Mesendoderm (in vitro differentiated cells): ENCODE results near the gene LILRA5.
"Not testable (repeated sequence)": the region's sequence is repeated elsewhere in the genome, so short reads cannot be mapped to it uniquely, and the experiment has no call there.

Experiments
- DNase-seq: peaks from one replicate; pipeline ENCODE4 v3.0.0; 2013
- H2AK5ac ChIP-seq: 2 replicates; pipeline ENCODE4 v1.6.1; 2013; ENCODE audit warnings: low read length, inconsistent platforms
- H2BK120ac ChIP-seq: 2 replicates; pipeline ENCODE4 v1.6.1; 2013; ENCODE audit warnings: low read depth, mild to moderate bottlenecking, low read length, moderate library complexity, mixed read lengths
- H2BK15ac ChIP-seq: replicated peaks from 2 replicates; pipeline ENCODE4 v1.6.1; 2013; ENCODE audit warnings: low read depth, mild to moderate bottlenecking, moderate library complexity
- H2BK5ac ChIP-seq: 2 replicates; pipeline ENCODE4 v1.6.1; 2013; ENCODE audit warnings: low read length, inconsistent platforms
- H3K18ac ChIP-seq: 2 replicates; pipeline ENCODE4 v1.6.1; 2013; ENCODE audit warnings: mild to moderate bottlenecking, low read length, mixed read lengths
- H3K23ac ChIP-seq: one replicate; pipeline ENCODE4 v1.6.1; 2013; ENCODE audit warnings: low read length
- H3K27ac ChIP-seq: 2 replicates; pipeline ENCODE4 v1.5.1; 2013; ENCODE audit warnings: low read depth, mild to moderate bottlenecking, inconsistent platforms, low read length, moderate library complexity
- H3K27me3 ChIP-seq: 2 replicates; pipeline ENCODE4 v1.6.1; 2013; ENCODE audit warnings: low read length, control low read depth, mild to moderate bottlenecking, inconsistent platforms; ENCODE audit not compliant: insufficient read depth, poor library complexity
- H3K36me3 ChIP-seq: 2 replicates; pipeline ENCODE4 v1.6.1; 2013; ENCODE audit warnings: low read length, inconsistent platforms; ENCODE audit not compliant: control insufficient read depth, insufficient read depth
- H3K4ac ChIP-seq: one replicate; pipeline ENCODE4 v1.6.1; 2013; ENCODE audit warnings: low read depth, mild to moderate bottlenecking, low read length, moderate library complexity
- H3K4me1 ChIP-seq: 2 replicates; pipeline ENCODE4 v1.6.1; 2013; ENCODE audit warnings: low read depth, low read length, inconsistent platforms; ENCODE audit not compliant: control insufficient read depth
- H3K4me2 ChIP-seq: 2 replicates; pipeline ENCODE4 v1.6.1; 2013; ENCODE audit warnings: low read length
- H3K4me3 ChIP-seq: 2 replicates; pipeline ENCODE4 v1.5.1; 2013; ENCODE audit warnings: mild to moderate bottlenecking, low read length
- H3K56ac ChIP-seq: one replicate; pipeline ENCODE4 v1.6.1; 2013; ENCODE audit warnings: low read length
- H3K79me1 ChIP-seq: 2 replicates; pipeline ENCODE4 v1.6.1; 2013; ENCODE audit warnings: low read length, inconsistent platforms
- H3K79me2 ChIP-seq: 2 replicates; pipeline ENCODE4 v1.6.1; 2013; ENCODE audit warnings: mild to moderate bottlenecking, low read length; ENCODE audit not compliant: control insufficient read depth, insufficient read depth
- H3K9ac ChIP-seq: 2 replicates; pipeline ENCODE4 v1.6.1; 2013; ENCODE audit warnings: low read length, inconsistent platforms
- H4K5ac ChIP-seq: one replicate; pipeline ENCODE4 v1.6.1; 2013; ENCODE audit warnings: low read length
- H4K8ac ChIP-seq: one replicate; pipeline ENCODE4 v1.6.1; 2013; ENCODE audit warnings: low read depth, mild to moderate bottlenecking, control low read depth, low read length, moderate library complexity
- WGBS: extraction: QIAGEN DNeasy Blood & Tissue Kit; methylation state at CpG from one replicate; pipeline ENCODE4 v1.1.7; 2013; ENCODE audit warnings: low lambda C conversion rate, missing lambda C conversion rate; ENCODE audit not compliant: insufficient coverage; ENCODE audit errors: extremely low coverage; 5-methylcytosine and 5-hydroxymethylcytosine counted together

Gene LILRA5

DNA sequence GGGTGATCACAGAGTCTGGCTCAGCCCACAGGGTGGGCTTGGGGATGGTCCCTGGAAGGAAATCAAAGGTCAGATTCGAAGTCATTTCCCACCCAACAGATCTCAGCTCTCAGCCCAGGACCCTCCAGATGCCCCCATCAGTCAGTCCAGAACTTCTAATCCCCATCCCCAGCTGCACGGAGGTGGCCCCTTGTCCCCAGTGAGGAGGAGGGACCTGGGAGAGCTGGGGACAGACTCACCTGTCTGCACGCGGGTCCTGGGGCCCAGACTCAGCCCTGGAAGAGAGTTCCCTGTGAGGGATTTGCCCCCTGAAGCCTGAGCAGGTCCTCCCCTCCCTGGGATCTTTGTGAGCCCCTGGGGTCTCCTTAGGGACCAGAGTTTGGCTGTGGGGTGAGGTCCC lies 32.9 kb downstream of the LILRA5 start:
- not testable (repeated sequence) for H2BK120ac ChIP-seq, H3K18ac ChIP-seq, H4K8ac ChIP-seq, H3K36me3 ChIP-seq, H3K4me1 ChIP-seq, H3K79me1 ChIP-seq, H3K56ac ChIP-seq, H2AK5ac ChIP-seq, H3K9ac ChIP-seq, H3K79me2 ChIP-seq, H4K5ac ChIP-seq, H3K27ac ChIP-seq, H3K4ac ChIP-seq, H2BK5ac ChIP-seq, H3K23ac ChIP-seq, H2BK15ac ChIP-seq, H3K4me2 ChIP-seq, DNase-seq, H3K4me3 ChIP-seq, H3K27me3 ChIP-seq
- WGBS = no CpG with 5 or more reads among the region's 4 CpGs

DNA sequence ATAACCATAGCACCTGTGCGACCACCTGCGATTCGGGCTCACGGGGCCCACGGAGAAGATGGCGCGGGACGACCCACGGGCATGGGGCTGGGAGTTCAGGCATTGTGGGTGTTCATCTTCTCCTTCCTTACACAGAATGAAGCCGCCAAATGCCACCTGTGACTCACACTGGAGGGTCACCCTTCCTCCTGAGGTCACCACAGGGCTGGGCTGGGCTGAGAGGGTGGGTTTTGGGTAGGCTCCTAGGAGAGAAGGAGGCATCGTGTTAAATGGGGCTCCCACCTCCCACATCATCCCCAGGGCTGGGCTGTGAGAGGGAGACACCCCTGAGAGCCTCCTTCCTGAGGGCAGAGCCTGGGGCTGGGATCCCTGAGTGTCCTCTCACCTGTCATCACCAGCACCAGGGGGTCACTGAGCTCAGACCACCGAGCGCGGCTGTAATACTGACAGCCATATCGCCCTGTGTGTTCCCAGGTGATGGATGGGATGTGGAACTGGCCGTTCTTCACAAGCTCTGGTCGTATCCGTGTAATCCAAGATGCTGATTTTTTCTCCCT lies 33.5 kb downstream of the LILRA5 start:
- no peak overlapping the region for H3K18ac ChIP-seq

DNA sequence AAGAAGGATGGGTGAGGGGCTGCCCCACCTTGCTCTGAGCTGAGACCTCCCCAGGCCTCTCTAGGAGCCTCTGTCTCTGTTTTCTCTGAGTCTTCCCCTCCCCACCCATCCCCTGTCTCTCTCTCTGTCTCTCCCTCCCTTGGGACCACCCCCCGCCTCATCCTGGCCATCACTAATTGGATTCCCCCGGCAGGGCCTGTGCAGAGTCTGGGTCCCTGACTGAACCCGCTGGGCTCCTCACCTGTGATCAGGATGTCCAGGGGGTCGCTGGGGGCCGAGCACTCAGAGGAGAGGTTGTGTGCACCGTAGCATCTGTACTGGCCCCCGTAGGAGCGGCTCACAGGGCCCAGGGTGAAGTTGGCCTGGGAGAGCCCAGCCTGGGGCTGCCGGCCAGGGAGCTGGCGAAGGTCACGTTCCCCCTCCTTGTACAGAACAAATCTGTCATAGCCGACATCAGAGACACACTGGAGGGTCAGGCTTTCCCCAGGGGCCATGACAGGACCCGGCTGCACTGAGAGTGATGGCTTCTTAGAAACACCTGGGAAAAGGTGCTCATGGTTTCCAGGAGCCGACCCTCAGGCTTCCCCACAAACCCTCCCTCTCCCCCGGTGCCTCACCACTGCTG lies 34.3 kb downstream of the LILRA5 start:
- not testable (repeated sequence) for H2BK5ac ChIP-seq, H3K36me3 ChIP-seq, H4K5ac ChIP-seq, H3K56ac ChIP-seq, H4K8ac ChIP-seq, H3K79me2 ChIP-seq, H3K18ac ChIP-seq, H3K9ac ChIP-seq, H2BK120ac ChIP-seq, H3K4me3 ChIP-seq, H3K4me2 ChIP-seq, DNase-seq, H2BK15ac ChIP-seq, H3K27ac ChIP-seq, H2AK5ac ChIP-seq, H3K27me3 ChIP-seq, H3K23ac ChIP-seq, H3K79me1 ChIP-seq, H3K4me1 ChIP-seq, H3K4ac ChIP-seq
- WGBS = no CpG with 5 or more reads among the region's 15 CpGs

More for the DNA sequence above, 33.5 kb downstream of the LILRA5 start:
- no peaks in the 10 kb centered on the region for H3K27me3 ChIP-seq
- H2BK5ac ChIP-seq = no peak overlapping the region
- no peaks in the 10 kb centered on the region for H3K79me1 ChIP-seq
- no peak overlapping the region for H2BK120ac ChIP-seq
- H3K9ac ChIP-seq = no peak overlapping the region
- H4K5ac ChIP-seq = no peak overlapping the region
- no peak overlapping the region for H3K56ac ChIP-seq
- no peak overlapping the region for H3K4me2 ChIP-seq
- no peak overlapping the region for H2BK15ac ChIP-seq
- no peak overlapping the region for H3K23ac ChIP-seq
- no peaks in the 10 kb centered on the region for H3K79me2 ChIP-seq
- H3K27ac ChIP-seq = no peak overlapping the region
- H2AK5ac ChIP-seq = no peak overlapping the region
- no peaks in the 10 kb centered on the region for H3K36me3 ChIP-seq
- WGBS = no CpG with 5 or more reads among the region's 18 CpGs
- no peak overlapping the region for H4K8ac ChIP-seq
- no peak overlapping the region for H3K4me3 ChIP-seq
- H3K4ac ChIP-seq = no peak overlapping the region
- H3K4me1 ChIP-seq = no peaks in the 10 kb centered on the region
- DNase-seq = no peak

DNA sequence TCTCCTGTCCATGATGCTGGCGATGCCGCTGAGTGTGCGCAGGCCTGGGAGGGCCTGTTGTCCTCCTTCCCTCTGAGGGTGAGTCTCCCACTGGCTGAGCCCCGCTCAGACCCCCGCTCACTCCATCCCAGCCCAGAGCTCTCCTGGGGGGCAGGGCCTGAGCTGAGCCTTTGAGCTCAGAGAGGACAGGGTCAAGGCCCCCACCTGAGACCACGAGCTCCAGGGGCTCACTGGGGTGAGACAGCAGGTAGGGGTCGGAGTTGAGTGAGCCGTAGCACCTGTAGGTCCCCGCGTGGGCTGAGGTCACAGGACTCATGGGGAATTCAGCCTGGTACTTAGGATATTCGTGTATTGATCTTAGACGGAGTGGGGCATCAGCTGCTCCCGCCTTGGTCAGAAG lies 34.9 kb downstream of the LILRA5 start:
- H3K23ac ChIP-seq, DNase-seq: not testable (repeated sequence)

DNA sequence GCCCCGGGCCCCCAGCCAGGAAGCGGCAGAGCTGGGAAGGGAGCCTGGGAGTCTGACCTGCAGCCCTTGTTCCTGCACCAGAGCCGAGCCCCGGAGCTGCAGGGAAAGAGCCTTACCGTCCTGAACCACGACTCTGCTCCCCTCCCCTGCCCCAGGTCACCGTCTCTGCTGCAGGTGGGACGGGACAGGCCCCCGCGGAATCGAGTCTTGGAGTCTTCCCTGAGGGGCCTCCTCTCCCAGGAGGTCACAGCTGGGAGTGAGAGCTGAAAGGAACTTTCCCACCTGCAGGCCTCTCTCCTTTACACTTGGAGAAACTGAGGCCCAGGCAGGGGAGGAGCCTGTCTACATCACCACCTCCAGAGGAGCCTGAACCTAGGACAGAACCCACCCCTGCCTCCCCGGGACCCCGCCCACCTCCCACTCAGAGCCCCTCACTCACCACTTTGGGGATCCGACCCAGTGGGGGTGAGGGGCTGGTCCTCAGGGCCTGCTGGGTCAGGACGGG lies 35.8 kb downstream of the LILRA5 start:
- not testable (repeated sequence) for H3K56ac ChIP-seq, H3K4ac ChIP-seq, H3K18ac ChIP-seq, H3K4me3 ChIP-seq, H3K79me1 ChIP-seq, DNase-seq, H4K8ac ChIP-seq, H2BK5ac ChIP-seq, H4K5ac ChIP-seq, H3K4me1 ChIP-seq, H2AK5ac ChIP-seq, H3K27me3 ChIP-seq, H3K4me2 ChIP-seq, H3K9ac ChIP-seq, H3K79me2 ChIP-seq, H2BK15ac ChIP-seq, H3K23ac ChIP-seq, H3K27ac ChIP-seq, H3K36me3 ChIP-seq, H2BK120ac ChIP-seq
- WGBS = no CpG with 5 or more reads among the region's 15 CpGs

More for the DNA sequence above, 34.9 kb downstream of the LILRA5 start:
- H2BK5ac ChIP-seq, H4K8ac ChIP-seq, H3K4me2 ChIP-seq, H3K4me3 ChIP-seq, H3K36me3 ChIP-seq, H3K79me2 ChIP-seq, H3K27ac ChIP-seq, H3K4ac ChIP-seq, H3K18ac ChIP-seq, H3K27me3 ChIP-seq, H3K56ac ChIP-seq, H3K4me1 ChIP-seq, H2AK5ac ChIP-seq, H3K79me1 ChIP-seq, H2BK15ac ChIP-seq, H4K5ac ChIP-seq, H3K9ac ChIP-seq, H2BK120ac ChIP-seq: not testable (repeated sequence)
- no CpG with 5 or more reads among the region's 13 CpGs for WGBS

DNA sequence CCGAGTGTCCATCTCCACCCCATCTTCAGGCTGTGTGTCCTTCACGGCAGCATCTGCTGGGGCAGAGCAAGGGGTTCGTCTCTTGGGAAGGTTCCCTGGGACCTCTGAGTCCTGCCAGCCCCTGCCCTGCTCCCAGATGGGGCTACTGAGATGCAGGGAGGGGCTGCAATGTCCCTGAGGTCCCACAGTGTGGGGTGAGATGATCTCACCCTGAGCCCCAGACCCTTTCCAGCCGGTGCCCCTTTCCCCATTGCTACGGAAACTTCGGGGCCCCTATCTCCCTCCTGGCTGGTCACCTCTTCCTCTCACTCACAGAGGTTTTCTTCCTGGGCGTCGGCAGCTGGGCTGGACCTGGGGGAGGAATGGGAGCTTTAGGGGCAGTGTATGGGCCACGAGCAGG lies 37.0 kb downstream of the LILRA5 start:
- Histone ChIP-seq H2BK5ac (no peak overlapping the region), H2AK5ac (no peak overlapping the region), H3K36me3 (no peaks in the 10 kb centered on the region), H3K23ac (no peak overlapping the region), H4K5ac (no peak overlapping the region), H2BK120ac (no peak overlapping the region), H3K27me3 (no peaks in the 10 kb centered on the region), H3K4me2 (no peak overlapping the region), H3K27ac (no peak overlapping the region), H3K79me1 (no peaks in the 10 kb centered on the region), H4K8ac (no peak overlapping the region), H3K4me3 (no peak overlapping the region), H3K79me2 (no peaks in the 10 kb centered on the region), H3K56ac (no peak overlapping the region), H3K18ac (no peak overlapping the region), H3K4me1 (no peaks in the 10 kb centered on the region), H3K4ac (no peak overlapping the region), H3K9ac (no peak overlapping the region), H2BK15ac (no peak overlapping the region)
- no peak for DNase-seq
- no CpG with 5 or more reads among the region's 9 CpGs for WGBS
